Transverse colon (tissue), 3 donors: ENCODE data around the gene PTPA.

ENCODE experiments used
- POLR2A ChIP-seq: fragments of 450-650 bp; IDR thresholded peaks from one replicate; pipeline ENCODE4 v1.6.1; 2016; ENCODE audit warnings: antibody characterized with exemption, mild to moderate bottlenecking, moderate library complexity
- POLR2AphosphoS5 ChIP-seq, 3 donors: sonication (generic); formaldehyde crosslinking; IDR thresholded peaks; one replicate each; pipeline ENCODE4 v1.6.1; 2016; ENCODE audit warnings: antibody characterized with exemption in 3 of 3

DNA sequence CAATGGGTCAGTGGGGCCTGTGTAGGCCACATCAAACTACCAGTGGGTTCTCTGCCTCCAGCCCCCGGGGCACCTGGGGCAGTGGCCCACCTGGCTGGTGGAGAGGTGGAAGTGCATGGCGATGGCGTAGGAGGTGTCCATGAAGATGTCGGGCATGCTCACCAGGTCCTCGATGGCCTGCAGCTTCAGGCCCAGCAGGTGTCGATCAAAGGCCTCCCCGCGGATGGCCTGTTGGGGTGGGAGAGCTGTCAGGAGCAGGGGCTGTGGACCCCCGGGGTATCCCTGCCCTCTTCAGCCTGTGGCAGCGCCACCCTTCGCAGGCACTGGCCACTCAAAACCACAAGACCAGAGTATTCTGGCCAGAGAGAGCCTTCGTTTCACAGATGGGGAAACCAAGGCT is 15.3 kb upstream of the PTPA start:
- TF ChIP-seq POLR2AphosphoS5 (IDR thresholded peaks at IDR 0.05) (no peak), POLR2A (no peak)
